NCI-H510A treated with DMSO at 0.1 percent for 48 hours (cell line): ENCODE results near the gene PLD2.
A peak's percentile ranks its signal among the peaks of the same experiment; 100 is the strongest.
"Not testable (repeated sequence)": the region's sequence is repeated elsewhere in the genome, so short reads cannot be mapped to it uniquely, and the experiment has no call there.

Experiments
- DNase-seq: peaks from one replicate; lab custom pipeline; 2025; lab: John Stamatoyannopoulos, UW

PLD2 gene

DNA sequence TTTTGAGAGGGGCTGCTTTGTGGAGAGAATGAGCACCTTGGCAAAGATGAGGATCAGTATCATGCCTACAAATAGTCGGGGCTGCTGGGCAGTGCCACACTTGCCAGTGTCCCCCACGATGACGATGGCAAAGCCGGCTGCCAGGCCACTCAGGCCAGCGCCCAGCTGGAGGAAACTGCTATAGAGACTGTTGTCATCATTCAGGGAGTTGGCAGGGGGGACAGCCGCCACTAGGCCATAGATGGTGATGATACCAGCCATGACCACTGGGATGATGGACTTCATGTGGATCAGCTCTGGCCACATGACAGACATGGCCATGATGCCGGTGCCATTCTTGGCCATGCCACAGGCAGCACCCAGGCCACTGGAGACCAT, 50.0 kb downstream of the PLD2 start:
- no peak for DNase-seq

- DNase-seq: not testable (repeated sequence)
These were observed 50.4 kb downstream of the PLD2 start for GRCh38 chr17:4857347-4857746.

DNA sequence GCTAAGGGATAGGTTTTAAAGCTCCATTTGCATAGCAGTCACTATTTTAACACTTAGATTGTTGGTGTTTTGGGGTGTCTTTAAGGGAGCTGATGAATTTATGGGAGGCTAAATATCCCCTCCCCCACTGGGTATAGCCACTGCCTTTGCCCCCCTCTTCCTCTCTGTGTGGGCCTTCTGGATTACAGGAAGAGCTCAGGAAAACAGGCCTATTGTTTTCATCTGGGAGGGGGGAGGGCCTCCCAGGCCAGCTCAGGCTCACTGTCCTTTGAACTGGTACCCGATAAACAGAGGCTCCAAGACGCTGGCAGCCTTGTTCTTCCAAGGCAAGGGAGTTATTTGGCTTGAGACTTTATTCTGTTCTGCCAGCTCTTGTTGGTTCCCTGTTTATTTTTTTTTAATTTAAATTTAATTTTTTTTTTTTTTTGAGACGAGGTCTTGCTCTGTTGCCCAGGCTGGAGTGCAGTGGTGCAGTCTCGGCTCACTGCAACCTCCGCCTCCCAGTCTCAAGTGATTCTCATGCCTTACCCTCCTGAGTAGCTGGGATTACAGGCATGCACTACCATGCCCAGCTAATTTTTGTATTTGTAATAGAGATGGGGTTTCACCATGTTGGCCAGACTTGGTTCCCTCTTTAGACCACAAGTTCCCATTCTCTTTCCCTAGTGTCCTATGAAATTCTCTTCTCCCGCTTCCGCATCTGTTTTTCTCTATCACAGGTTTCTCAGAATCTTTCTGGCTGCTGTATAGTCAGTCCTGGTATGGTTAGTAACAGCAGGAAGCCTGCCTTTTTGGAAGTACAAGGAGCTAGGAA, 51.3 kb downstream of the PLD2 start:
- peak; percentile 48 for DNase-seq

DNA sequence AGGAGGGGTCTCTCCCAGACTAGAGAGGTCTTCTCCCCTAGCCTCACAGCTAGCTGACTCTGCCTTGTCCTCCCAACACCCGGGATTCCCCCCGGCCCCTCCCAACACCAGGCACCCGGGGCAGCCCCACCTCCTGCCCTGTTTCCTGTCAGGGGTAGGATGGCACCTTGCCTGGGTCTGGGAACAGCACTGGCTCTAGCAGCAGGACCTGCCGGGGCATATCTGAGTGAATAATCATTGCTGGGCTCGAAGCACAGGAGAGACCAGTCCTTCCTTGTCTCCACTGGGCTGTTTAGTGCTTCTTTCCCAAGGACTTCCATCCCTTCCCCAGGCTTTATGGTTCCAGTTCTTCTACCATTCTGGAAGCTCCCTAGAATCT, 51.9 kb downstream of the PLD2 start:
- peak; percentile 35 for DNase-seq

DNA sequence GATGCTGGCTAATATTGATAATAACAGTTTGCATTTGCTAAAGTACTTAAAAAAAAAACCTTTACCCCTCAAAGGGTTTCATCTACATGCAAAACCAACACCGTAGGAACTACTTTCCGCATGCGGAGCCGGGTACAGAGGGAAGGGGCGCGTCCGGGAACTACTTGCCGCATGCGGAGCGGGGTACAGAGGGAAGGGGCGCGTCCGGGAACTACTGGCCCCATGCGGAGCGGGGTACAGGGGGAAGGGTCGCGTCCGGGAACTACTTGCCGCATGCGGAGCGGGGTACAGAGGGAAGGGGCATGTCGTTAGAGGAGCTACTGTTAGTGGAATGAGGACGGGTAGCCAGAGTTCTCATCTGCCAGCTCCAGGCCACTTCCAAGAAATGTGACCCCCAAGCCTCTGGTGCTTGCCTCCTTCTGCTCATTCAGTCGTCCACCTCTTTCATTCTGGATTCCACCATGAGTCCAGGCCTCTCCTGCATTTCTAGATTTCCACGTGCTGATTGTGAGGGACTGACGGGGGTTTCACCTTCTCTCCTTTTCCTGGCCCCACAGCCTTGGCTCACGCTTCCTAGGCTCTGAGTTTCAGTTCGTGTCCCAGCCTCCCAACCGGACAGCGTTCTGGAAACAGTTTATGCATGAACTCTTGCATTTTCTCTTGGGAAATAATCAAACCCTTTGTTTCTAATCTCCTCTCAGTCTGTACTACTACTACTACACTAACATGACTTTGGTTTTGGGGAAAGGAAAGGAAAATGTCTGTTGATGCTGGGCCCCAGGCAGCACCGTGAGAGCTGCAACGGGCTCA, 53.1 kb downstream of the PLD2 start:
- DNase-seq: no peak

- DNase-seq: no peak
These were observed 53.7 kb downstream of the PLD2 start for GRCh38 chr17:4860651-4861050.

- DNase-seq: no peak
These were observed 54.1 kb downstream of the PLD2 start for GRCh38 chr17:4861052-4861451.

DNA sequence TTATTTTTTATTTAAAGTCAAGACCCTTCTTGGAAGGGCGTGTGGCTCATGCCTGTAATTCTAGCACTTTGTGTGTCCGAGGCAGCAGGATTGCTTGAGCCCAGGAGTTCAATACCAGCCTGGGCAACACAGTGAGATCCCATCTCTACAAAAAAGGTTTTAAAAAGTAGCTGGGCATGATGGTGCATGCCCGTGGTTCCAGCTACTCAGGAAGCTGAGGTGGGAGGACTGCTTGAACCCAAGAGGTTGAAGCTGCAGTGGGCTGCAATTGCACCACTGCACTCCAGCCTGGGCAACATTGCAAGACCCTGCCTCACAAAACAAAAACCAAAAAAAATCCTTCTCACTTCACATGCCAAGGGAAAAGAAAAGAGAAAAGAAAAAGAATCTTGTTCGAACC, 55.8 kb downstream of the PLD2 start:
- DNase-seq: no peak

GRCh38 chr17:4863321-4863720, 56.4 kb downstream of the PLD2 start:
- no peak for DNase-seq

DNA sequence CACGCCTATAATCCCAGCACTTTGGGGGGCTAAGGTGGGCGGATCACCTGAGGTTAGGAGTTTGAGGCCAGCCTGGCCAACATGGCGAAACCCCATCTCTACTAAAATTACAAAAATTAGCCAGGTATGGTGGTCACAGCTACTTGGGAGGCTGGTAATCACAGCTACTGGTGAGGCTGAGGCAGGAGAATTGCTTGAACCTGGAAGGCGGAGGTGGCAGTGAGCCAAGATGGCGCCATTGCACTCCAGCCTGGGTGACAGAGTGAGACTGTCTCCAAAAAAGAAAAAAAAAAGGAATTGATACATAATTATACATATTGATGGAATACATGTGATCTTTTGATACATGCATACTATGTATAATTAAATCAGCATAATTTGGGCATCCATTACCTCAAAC, 60.6 kb downstream of the PLD2 start:
- not testable (repeated sequence) for DNase-seq

- DNase-seq: not testable (repeated sequence)
These were observed 62.4 kb downstream of the PLD2 start for GRCh38 chr17:4869058-4869998.

DNA sequence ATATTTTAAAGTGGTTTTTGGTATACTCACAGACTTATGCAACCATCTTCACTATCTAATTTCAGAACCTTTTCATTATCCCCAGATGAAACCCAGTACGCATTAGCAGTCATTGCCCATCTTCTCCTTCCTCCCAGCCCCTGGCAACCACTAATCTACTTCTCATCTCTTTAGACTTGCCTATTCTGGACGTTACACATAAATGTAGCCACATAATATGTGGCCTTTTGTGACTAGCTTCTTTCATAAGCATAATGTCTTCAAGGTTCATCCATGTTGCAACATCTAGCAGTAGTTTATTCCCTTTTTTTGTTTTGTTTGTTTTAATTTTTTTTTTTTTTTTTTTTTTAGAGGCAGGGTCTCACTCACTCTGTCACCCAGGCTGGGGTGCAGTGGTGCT, 63.9 kb downstream of the PLD2 start:
- no peak for DNase-seq

- no peak for DNase-seq
These were observed 65.8 kb downstream of the PLD2 start for GRCh38 chr17:4872786-4873185.
